Measurements from ENCODE around the gene PSMD6. TPM values are rescaled to one million over a fixed set of nuclear protein-coding genes. Genes with fewer than 3 reads are reported as not detected.

The PSMD6 gene
- polyA plus RNA-seq, 1 experiment: 47.8 TPM

- ChIA-PET CTCF (interaction anchor here (0.9 to 7.7 kb wide), 4 partner anchors 12 to 42 kb away, joined by 3 to 58 read pairs (median 4); partner anchors contain the start of gene PSMD6), POLR2A (no interaction called here)
- no peak for DNase-seq (ENCODE audit: low read depth)
- H3K27me3 ChIP-seq (ENCODE audit: control insufficient read depth, insufficient read depth, low read length): no peaks in the 10 kb centered on the region
- H3K36me3 ChIP-seq (ENCODE audit: control insufficient read depth, insufficient read depth, low read length): peaks cover 11% of the 10 kb centered on the region
- no peak overlapping the region for H3K4me3 ChIP-seq (ENCODE audit: low read depth, low read length)
- TF ChIP-seq CTCF (IDR thresholded peaks at IDR 0.05; ENCODE audit: insufficient read depth, low read depth, low read length): no peak
These were observed 42.3 kb downstream of the PSMD6 start for GRCh38 chr3:63980830-63981498.

- Histone ChIP-seq H3K27me3 (ENCODE audit: control insufficient read depth, insufficient read depth, low read length) (no peaks in the 10 kb centered on the region), H3K36me3 (ENCODE audit: control insufficient read depth, insufficient read depth, low read length) (peaks cover 11% of the 10 kb centered on the region), H3K4me3 (ENCODE audit: low read depth, low read length) (no peak overlapping the region)
- ChIA-PET CTCF (interaction anchor here (1.0 to 7.7 kb wide), 2 partner anchors 13 to 43 kb away, joined by 4 to 58 read pairs; partner anchors contain the start of gene PSMD6), POLR2A (no interaction called here)
- no peak for TF ChIP-seq CTCF (IDR thresholded peaks at IDR 0.05; ENCODE audit: insufficient read depth, low read depth, low read length)
- DNase-seq (ENCODE audit: low read depth): no peak
These were observed 43.3 kb downstream of the PSMD6 start for GRCh38 chr3:63980019-63980418.

- DNase-seq (ENCODE audit: low read depth): no peak
- Histone ChIP-seq H3K36me3 (ENCODE audit: control insufficient read depth, insufficient read depth, low read length) (peaks cover 11% of the 10 kb centered on the region), H3K4me3 (ENCODE audit: low read depth, low read length) (no peak overlapping the region), H3K27me3 (ENCODE audit: control insufficient read depth, insufficient read depth, low read length) (no peaks in the 10 kb centered on the region)
- POLR2A ChIA-PET: no interaction called here
- TF ChIP-seq CTCF (IDR thresholded peaks at IDR 0.05; ENCODE audit: insufficient read depth, low read depth, low read length): no peak
- CTCF ChIA-PET: interaction anchor here (0.6 to 7.7 kb wide), 5 partner anchors 13 to 629 kb away, joined by 3 to 58 read pairs (median 3); no protein-coding TSS in a partner anchor
These were observed 44.0 kb downstream of the PSMD6 start for GRCh38 chr3:63979093-63979885.

GRCh38 chr3:63977893-63978292 is 45.4 kb downstream of the PSMD6 start:
- TF ChIP-seq CTCF (IDR thresholded peaks at IDR 0.05; ENCODE audit: insufficient read depth, low read depth, low read length): no peak
- H3K36me3 ChIP-seq (ENCODE audit: control insufficient read depth, insufficient read depth, low read length): peaks cover 10% of the 10 kb centered on the region
- POLR2A ChIA-PET: interaction anchor here (0.6 kb wide), 1 partner anchor 21 kb away, joined by 22 read pairs; no protein-coding TSS in a partner anchor
- no peaks in the 10 kb centered on the region for H3K27me3 ChIP-seq (ENCODE audit: control insufficient read depth, insufficient read depth, low read length)
- no peak overlapping the region for H3K4me3 ChIP-seq (ENCODE audit: low read depth, low read length)
- no peak for DNase-seq (ENCODE audit: low read depth)
- CTCF ChIA-PET: interaction anchor here (0.5 to 7.7 kb wide), 7 partner anchors 14 to 628 kb away, joined by 3 to 58 read pairs (median 3); no protein-coding TSS in a partner anchor

GRCh38 chr3:63976872-63977200 is 46.5 kb downstream of the PSMD6 start:
- Histone ChIP-seq H3K4me3 (ENCODE audit: low read depth, low read length) (no peak overlapping the region), H3K36me3 (ENCODE audit: control insufficient read depth, insufficient read depth, low read length) (peaks cover 6% of the 10 kb centered on the region), H3K27me3 (ENCODE audit: control insufficient read depth, insufficient read depth, low read length) (no peaks in the 10 kb centered on the region)
- no peak for DNase-seq (ENCODE audit: low read depth)
- ChIA-PET CTCF (interaction anchor here (0.6 to 7.7 kb wide), 4 partner anchors 10 to 1315 kb away, joined by 3 to 58 read pairs (median 4); no protein-coding TSS in a partner anchor), POLR2A (no interaction called here)
- no peak for TF ChIP-seq CTCF (IDR thresholded peaks at IDR 0.05; ENCODE audit: insufficient read depth, low read depth, low read length)
